Fibroblast of pulmonary artery (primary cell): ENCODE data around the gene IGIP.

Source experiments
- DNase-seq: peaks from one replicate; pipeline ENCODE4 v3.0.0-alpha.2; 2010; ENCODE audit warnings: low read depth
- H3K4me3 ChIP-seq: replicated peaks from 2 replicates; pipeline ENCODE4 v1.5.1; 2011; ENCODE audit warnings: low read depth, mild to moderate bottlenecking, control low read depth, low read length, moderate library complexity
- CTCF ChIP-seq: IDR thresholded peaks from 2 replicates; pipeline ENCODE4 v1.5.1; 2011; ENCODE audit warnings: mild to moderate bottlenecking, control low read depth, low read length, inconsistent platforms; ENCODE audit errors: missing control alignments

The IGIP gene

GRCh38 chr5:140178482-140179116 lies 52.9 kb downstream of the IGIP start:
- H3K4me3 ChIP-seq: no peak overlapping the region
- no peak for DNase-seq
- no peak for TF ChIP-seq CTCF
